SK-N-SH (cell line): ENCODE data around the gene NBEA.

Source experiments
- CHD2 ChIP-seq: fragments of 150-350 bp; IDR thresholded peaks from 2 replicates; pipeline ENCODE4 v1.6.1; 2018; ENCODE audit warnings: low read length; ENCODE audit not compliant: partially characterized antibody
- EP300 ChIP-seq, 2 experiments: IDR thresholded peaks; 2 replicates each; pipeline versions ENCODE4 v1.4.0 to v1.6.1; 2012; ENCODE audit warnings: borderline replicate concordance in 1 of 2, low read depth in 1 of 2, low read length in 1 of 2
- EZH2phosphoT487 ChIP-seq: fragments of 200-600 bp; sonication (generic); IDR thresholded peaks from 2 replicates; pipeline ENCODE4 v1.6.1; 2017; ENCODE audit warnings: low read depth, mixed run types, mild to moderate bottlenecking, antibody characterized with exemption, moderate library complexity, borderline replicate concordance
- GABPA ChIP-seq: IDR thresholded peaks from 2 replicates; pipeline ENCODE4 v1.4.0; 2012; ENCODE audit warnings: low read depth, mild to moderate bottlenecking
- NFIC ChIP-seq: IDR thresholded peaks from 2 replicates; pipeline ENCODE4 v1.4.0; 2012; ENCODE audit warnings: borderline replicate concordance
- NRF1 ChIP-seq: IDR thresholded peaks from 2 replicates; pipeline ENCODE4 v1.6.1; 2012; ENCODE audit warnings: low read depth, mild to moderate bottlenecking, low read length
- POLR2AphosphoS5 ChIP-seq: IDR thresholded peaks from 2 replicates; pipeline ENCODE4 v1.6.1; 2012; ENCODE audit warnings: low read depth, low read length
- SMC3 ChIP-seq: IDR thresholded peaks from 2 replicates; pipeline ENCODE4 v1.6.1; 2012; ENCODE audit warnings: low read depth, low read length, improper control_type of control experiment
- TAF1 ChIP-seq: IDR thresholded peaks from 2 replicates; pipeline ENCODE4 v1.6.1; 2012; ENCODE audit warnings: low read depth, mild to moderate bottlenecking, low read length, moderate library complexity, borderline replicate concordance
- YY1 ChIP-seq: IDR thresholded peaks from 2 replicates; pipeline ENCODE4 v1.4.0; 2012; ENCODE audit warnings: low read depth, mild to moderate bottlenecking
- TF ChIP-seq, protein P1 (sequence below): fragments of 200-600 bp; sonication (generic); IDR thresholded peaks from 2 replicates; pipeline ENCODE4 v1.6.1; 2017; ENCODE audit warnings: antibody characterized with exemption, mild to moderate bottlenecking, moderate library complexity
- TF ChIP-seq, protein P2 (sequence below): IDR thresholded peaks from 2 replicates; pipeline ENCODE4 v1.4.0; 2012; ENCODE audit warnings: low read depth

GRCh38 chr13:35478271-35479037 lies 536.4 kb downstream of the NBEA start:
- TF ChIP-seq, protein P1, sequence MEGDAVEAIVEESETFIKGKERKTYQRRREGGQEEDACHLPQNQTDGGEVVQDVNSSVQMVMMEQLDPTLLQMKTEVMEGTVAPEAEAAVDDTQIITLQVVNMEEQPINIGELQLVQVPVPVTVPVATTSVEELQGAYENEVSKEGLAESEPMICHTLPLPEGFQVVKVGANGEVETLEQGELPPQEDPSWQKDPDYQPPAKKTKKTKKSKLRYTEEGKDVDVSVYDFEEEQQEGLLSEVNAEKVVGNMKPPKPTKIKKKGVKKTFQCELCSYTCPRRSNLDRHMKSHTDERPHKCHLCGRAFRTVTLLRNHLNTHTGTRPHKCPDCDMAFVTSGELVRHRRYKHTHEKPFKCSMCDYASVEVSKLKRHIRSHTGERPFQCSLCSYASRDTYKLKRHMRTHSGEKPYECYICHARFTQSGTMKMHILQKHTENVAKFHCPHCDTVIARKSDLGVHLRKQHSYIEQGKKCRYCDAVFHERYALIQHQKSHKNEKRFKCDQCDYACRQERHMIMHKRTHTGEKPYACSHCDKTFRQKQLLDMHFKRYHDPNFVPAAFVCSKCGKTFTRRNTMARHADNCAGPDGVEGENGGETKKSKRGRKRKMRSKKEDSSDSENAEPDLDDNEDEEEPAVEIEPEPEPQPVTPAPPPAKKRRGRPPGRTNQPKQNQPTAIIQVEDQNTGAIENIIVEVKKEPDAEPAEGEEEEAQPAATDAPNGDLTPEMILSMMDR, result no peak
- TF ChIP-seq EP300 (IDR thresholded peaks at IDR 0.05; ENCODE audit: borderline replicate concordance in 1 of 2, low read depth in 1 of 2, low read length in 1 of 2) (no peak), NFIC (no peak), GABPA (no peak), EZH2phosphoT487 (no peak), TAF1 (no peak; the same call in 1 of the 2 replicates), POLR2AphosphoS5 (0 out of 2 replicates have a peak, but pooled peaks have one; percentile 16), CHD2 (no peak), YY1 (no peak), NRF1 (no peak), SMC3 (no peak)
- TF ChIP-seq, protein P2, sequence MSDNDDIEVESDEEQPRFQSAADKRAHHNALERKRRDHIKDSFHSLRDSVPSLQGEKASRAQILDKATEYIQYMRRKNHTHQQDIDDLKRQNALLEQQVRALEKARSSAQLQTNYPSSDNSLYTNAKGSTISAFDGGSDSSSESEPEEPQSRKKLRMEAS, result no peak
